Measurements from ENCODE around the gene DHRS4. TPM values are rescaled to one million over a fixed set of nuclear protein-coding genes. Genes with fewer than 3 reads are reported as not detected.

The DHRS4 gene
- total RNA-seq: 21.4 TPM

GRCh38 chr14:23953464-23954278 lies at the start of gene DHRS4:
DHRS4 (plus strand) TSS chr14:23953770; CDS start chr14:23953789, 19 bp downstream.
- Histone ChIP-seq H3K4me1 (ENCODE audit: control insufficient read depth in 3 of 3, insufficient read depth in 3 of 3, low read length in 3 of 3) (peaks cover 21 to 24% (median 22%) of the 10 kb centered on the region in 3 donors), H3K27me3 (ENCODE audit: control insufficient read depth in 3 of 3, insufficient read depth in 3 of 3, low read length in 3 of 3) (no peaks in the 10 kb centered on the region), H3K36me3 (ENCODE audit: control insufficient read depth in 3 of 3, insufficient read depth in 3 of 3, low read length in 3 of 3) (peaks cover 0 to 6% (median 3%) of the 10 kb centered on the region in 3 donors), H3K9me3 (ENCODE audit: control insufficient read depth in 3 of 3, low read length in 3 of 3) (no peaks in the 10 kb centered on the region), H3K9ac (ENCODE audit: low read depth in 1 of 3, low read length in 3 of 3) (peak within 1 kb of the TSS; percentile 96 to 97 (median 96)), H3K27ac (ENCODE audit: low read depth, low read length) (peak within 1 kb of the TSS; percentile 77), H3K4me3 (ENCODE audit: low read length in 3 of 3) (peak within 1 kb of the TSS; percentile 89 to 97 (median 95))

- no peak overlapping the region for H3K4me3 ChIP-seq (ENCODE audit: low read length in 3 of 3)
- peaks cover 0 to 5% (median 0%) of the 10 kb centered on the region in 3 donors for H3K27me3 ChIP-seq (ENCODE audit: control insufficient read depth in 3 of 3, insufficient read depth in 3 of 3, low read length in 3 of 3)
- no peaks in the 10 kb centered on the region for H3K4me1 ChIP-seq (ENCODE audit: control insufficient read depth in 3 of 3, insufficient read depth in 3 of 3, low read length in 3 of 3)
- no peaks in the 10 kb centered on the region for H3K9me3 ChIP-seq (ENCODE audit: control insufficient read depth in 3 of 3, low read length in 3 of 3)
- H3K36me3 ChIP-seq (ENCODE audit: control insufficient read depth in 3 of 3, insufficient read depth in 3 of 3, low read length in 3 of 3): no peaks in the 10 kb centered on the region
- H3K27ac ChIP-seq (ENCODE audit: low read depth, low read length): no peak overlapping the region
- H3K9ac ChIP-seq (ENCODE audit: low read depth in 1 of 3, low read length in 3 of 3): no peak overlapping the region
These were observed 43.3 kb upstream of the DHRS4 start for GRCh38 chr14:23910101-23910875.

GRCh38 chr14:23910876-23911210 lies 42.7 kb upstream of the DHRS4 start:
- Histone ChIP-seq H3K9ac (ENCODE audit: low read depth in 1 of 3, low read length in 3 of 3) (no peak overlapping the region), H3K9me3 (ENCODE audit: control insufficient read depth in 3 of 3, low read length in 3 of 3) (no peaks in the 10 kb centered on the region), H3K36me3 (ENCODE audit: control insufficient read depth in 3 of 3, insufficient read depth in 3 of 3, low read length in 3 of 3) (no peaks in the 10 kb centered on the region), H3K27me3 (ENCODE audit: control insufficient read depth in 3 of 3, insufficient read depth in 3 of 3, low read length in 3 of 3) (peaks cover 0 to 5% (median 0%) of the 10 kb centered on the region in 3 donors), H3K4me3 (ENCODE audit: low read length in 3 of 3) (no peak overlapping the region), H3K4me1 (ENCODE audit: control insufficient read depth in 3 of 3, insufficient read depth in 3 of 3, low read length in 3 of 3) (peaks cover 0 to 4% (median 4%) of the 10 kb centered on the region in 3 donors), H3K27ac (ENCODE audit: low read depth, low read length) (no peak overlapping the region)

- peaks cover 0 to 8% (median 8%) of the 10 kb centered on the region in 3 donors for H3K4me1 ChIP-seq (ENCODE audit: control insufficient read depth in 3 of 3, insufficient read depth in 3 of 3, low read length in 3 of 3)
- no peaks in the 10 kb centered on the region for H3K27me3 ChIP-seq (ENCODE audit: control insufficient read depth in 3 of 3, insufficient read depth in 3 of 3, low read length in 3 of 3)
- H3K4me3 ChIP-seq (ENCODE audit: low read length in 3 of 3): no peak overlapping the region
- H3K9ac ChIP-seq (ENCODE audit: low read depth in 1 of 3, low read length in 3 of 3): no peak overlapping the region
- no peaks in the 10 kb centered on the region for H3K36me3 ChIP-seq (ENCODE audit: control insufficient read depth in 3 of 3, insufficient read depth in 3 of 3, low read length in 3 of 3)
- H3K27ac ChIP-seq (ENCODE audit: low read depth, low read length): no peak overlapping the region
- no peaks in the 10 kb centered on the region for H3K9me3 ChIP-seq (ENCODE audit: control insufficient read depth in 3 of 3, low read length in 3 of 3)
These were observed 38.0 kb upstream of the DHRS4 start for GRCh38 chr14:23915559-23915958.

- H3K27me3 ChIP-seq (ENCODE audit: control insufficient read depth in 3 of 3, insufficient read depth in 3 of 3, low read length in 3 of 3): no peaks in the 10 kb centered on the region
- peaks cover 0 to 8% (median 8%) of the 10 kb centered on the region in 3 donors for H3K4me1 ChIP-seq (ENCODE audit: control insufficient read depth in 3 of 3, insufficient read depth in 3 of 3, low read length in 3 of 3)
- no peak overlapping the region for H3K27ac ChIP-seq (ENCODE audit: low read depth, low read length)
- no peaks in the 10 kb centered on the region for H3K9me3 ChIP-seq (ENCODE audit: control insufficient read depth in 3 of 3, low read length in 3 of 3)
- no peaks in the 10 kb centered on the region for H3K36me3 ChIP-seq (ENCODE audit: control insufficient read depth in 3 of 3, insufficient read depth in 3 of 3, low read length in 3 of 3)
- H3K9ac ChIP-seq (ENCODE audit: low read depth in 1 of 3, low read length in 3 of 3): no peak overlapping the region
- H3K4me3 ChIP-seq (ENCODE audit: low read length in 3 of 3): no peak overlapping the region
These were observed 37.6 kb upstream of the DHRS4 start for GRCh38 chr14:23916004-23916403.

GRCh38 chr14:23916446-23916845 lies 37.1 kb upstream of the DHRS4 start:
- H3K9me3 ChIP-seq (ENCODE audit: control insufficient read depth in 3 of 3, low read length in 3 of 3): no peaks in the 10 kb centered on the region
- H3K36me3 ChIP-seq (ENCODE audit: control insufficient read depth in 3 of 3, insufficient read depth in 3 of 3, low read length in 3 of 3): no peaks in the 10 kb centered on the region
- H3K9ac ChIP-seq (ENCODE audit: low read depth in 1 of 3, low read length in 3 of 3): no peak overlapping the region
- H3K4me1 ChIP-seq (ENCODE audit: control insufficient read depth in 3 of 3, insufficient read depth in 3 of 3, low read length in 3 of 3): peaks cover 0 to 8% (median 8%) of the 10 kb centered on the region in 3 donors
- H3K27ac ChIP-seq (ENCODE audit: low read depth, low read length): no peak overlapping the region
- no peaks in the 10 kb centered on the region for H3K27me3 ChIP-seq (ENCODE audit: control insufficient read depth in 3 of 3, insufficient read depth in 3 of 3, low read length in 3 of 3)
- H3K4me3 ChIP-seq (ENCODE audit: low read length in 3 of 3): no peak overlapping the region

GRCh38 chr14:23922545-23922944 lies 31.0 kb upstream of the DHRS4 start:
- H3K27ac ChIP-seq (ENCODE audit: low read depth, low read length): no peak overlapping the region
- no peaks in the 10 kb centered on the region for H3K4me1 ChIP-seq (ENCODE audit: control insufficient read depth in 3 of 3, insufficient read depth in 3 of 3, low read length in 3 of 3)
- no peak overlapping the region for H3K4me3 ChIP-seq (ENCODE audit: low read length in 3 of 3)
- H3K9ac ChIP-seq (ENCODE audit: low read depth in 1 of 3, low read length in 3 of 3): no peak overlapping the region
- H3K36me3 ChIP-seq (ENCODE audit: control insufficient read depth in 3 of 3, insufficient read depth in 3 of 3, low read length in 3 of 3): no peaks in the 10 kb centered on the region
- no peaks in the 10 kb centered on the region for H3K27me3 ChIP-seq (ENCODE audit: control insufficient read depth in 3 of 3, insufficient read depth in 3 of 3, low read length in 3 of 3)
- H3K9me3 ChIP-seq (ENCODE audit: control insufficient read depth in 3 of 3, low read length in 3 of 3): no peaks in the 10 kb centered on the region

GRCh38 chr14:23925523-23926075 lies 28.0 kb upstream of the DHRS4 start:
- Histone ChIP-seq H3K27ac (ENCODE audit: low read depth, low read length) (no peak overlapping the region), H3K9me3 (ENCODE audit: control insufficient read depth in 3 of 3, low read length in 3 of 3) (no peaks in the 10 kb centered on the region), H3K36me3 (ENCODE audit: control insufficient read depth in 3 of 3, insufficient read depth in 3 of 3, low read length in 3 of 3) (no peaks in the 10 kb centered on the region), H3K4me3 (ENCODE audit: low read length in 3 of 3) (no peak overlapping the region), H3K4me1 (ENCODE audit: control insufficient read depth in 3 of 3, insufficient read depth in 3 of 3, low read length in 3 of 3) (peaks cover 0 to 3% (median 3%) of the 10 kb centered on the region in 3 donors), H3K27me3 (ENCODE audit: control insufficient read depth in 3 of 3, insufficient read depth in 3 of 3, low read length in 3 of 3) (no peaks in the 10 kb centered on the region), H3K9ac (ENCODE audit: low read depth in 1 of 3, low read length in 3 of 3) (no peak overlapping the region)

GRCh38 chr14:23926543-23926942 lies 27.0 kb upstream of the DHRS4 start:
- no peaks in the 10 kb centered on the region for H3K36me3 ChIP-seq (ENCODE audit: control insufficient read depth in 3 of 3, insufficient read depth in 3 of 3, low read length in 3 of 3)
- H3K27me3 ChIP-seq (ENCODE audit: control insufficient read depth in 3 of 3, insufficient read depth in 3 of 3, low read length in 3 of 3): no peaks in the 10 kb centered on the region
- H3K9me3 ChIP-seq (ENCODE audit: control insufficient read depth in 3 of 3, low read length in 3 of 3): no peaks in the 10 kb centered on the region
- H3K4me1 ChIP-seq (ENCODE audit: control insufficient read depth in 3 of 3, insufficient read depth in 3 of 3, low read length in 3 of 3): peaks cover 0 to 3% (median 3%) of the 10 kb centered on the region in 3 donors
- H3K4me3 ChIP-seq (ENCODE audit: low read length in 3 of 3): no peak overlapping the region
- no peak overlapping the region for H3K9ac ChIP-seq (ENCODE audit: low read depth in 1 of 3, low read length in 3 of 3)
- no peak overlapping the region for H3K27ac ChIP-seq (ENCODE audit: low read depth, low read length)

GRCh38 chr14:23929136-23929535 lies 24.4 kb upstream of the DHRS4 start:
- Histone ChIP-seq H3K36me3 (ENCODE audit: control insufficient read depth in 3 of 3, insufficient read depth in 3 of 3, low read length in 3 of 3) (no peaks in the 10 kb centered on the region), H3K4me1 (ENCODE audit: control insufficient read depth in 3 of 3, insufficient read depth in 3 of 3, low read length in 3 of 3) (peaks cover 0 to 3% (median 3%) of the 10 kb centered on the region in 3 donors), H3K9ac (ENCODE audit: low read depth in 1 of 3, low read length in 3 of 3) (no peak overlapping the region), H3K9me3 (ENCODE audit: control insufficient read depth in 3 of 3, low read length in 3 of 3) (no peaks in the 10 kb centered on the region), H3K4me3 (ENCODE audit: low read length in 3 of 3) (no peak overlapping the region), H3K27me3 (ENCODE audit: control insufficient read depth in 3 of 3, insufficient read depth in 3 of 3, low read length in 3 of 3) (no peaks in the 10 kb centered on the region), H3K27ac (ENCODE audit: low read depth, low read length) (no peak overlapping the region)

All from skeletal muscle tissue (tissue), 4 donors.